ENCODE results near the gene SDC1.

Gene SDC1

DNA sequence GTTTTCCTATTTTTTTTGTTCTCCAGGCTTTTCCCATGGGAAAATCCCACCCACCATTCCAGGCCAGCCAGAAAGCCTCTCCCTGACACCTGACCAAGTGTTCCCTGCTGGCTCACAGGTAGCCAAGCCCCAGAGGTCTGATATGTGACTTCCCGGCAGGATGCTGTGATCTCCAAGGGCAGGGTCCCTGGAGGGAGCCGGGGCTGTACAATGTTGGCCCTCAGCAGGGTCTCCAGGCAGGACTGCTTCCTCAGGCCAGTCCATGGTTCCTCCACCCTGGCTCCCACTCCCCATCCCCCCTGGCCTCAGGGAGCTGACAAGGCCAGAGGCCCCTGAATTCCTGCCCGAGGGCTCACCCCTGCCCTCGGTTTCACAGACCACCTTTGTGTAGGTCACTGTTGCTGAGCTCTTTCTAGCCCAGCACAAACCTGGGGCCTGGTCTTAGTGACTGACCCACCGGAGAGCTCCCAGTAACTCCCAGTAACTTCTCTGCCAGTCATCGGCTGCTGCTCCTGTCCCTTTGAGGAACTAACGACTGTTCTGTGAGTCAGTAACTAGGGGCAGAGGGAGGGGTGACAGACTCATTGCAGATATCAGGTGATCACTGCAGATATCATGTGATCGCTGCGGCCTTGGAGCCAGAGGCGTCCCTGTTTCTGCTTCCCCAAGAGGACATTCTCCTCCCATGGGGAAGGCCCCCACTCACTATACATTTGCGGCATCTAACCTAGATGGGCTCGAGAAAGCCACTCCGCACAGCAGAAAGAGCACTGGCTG, 38.7 kb downstream of the SDC1 start:
- no peak for DNase-seq (ENCODE audit: low read depth in 2 of 2, low spot score in 1 of 2)

DNA sequence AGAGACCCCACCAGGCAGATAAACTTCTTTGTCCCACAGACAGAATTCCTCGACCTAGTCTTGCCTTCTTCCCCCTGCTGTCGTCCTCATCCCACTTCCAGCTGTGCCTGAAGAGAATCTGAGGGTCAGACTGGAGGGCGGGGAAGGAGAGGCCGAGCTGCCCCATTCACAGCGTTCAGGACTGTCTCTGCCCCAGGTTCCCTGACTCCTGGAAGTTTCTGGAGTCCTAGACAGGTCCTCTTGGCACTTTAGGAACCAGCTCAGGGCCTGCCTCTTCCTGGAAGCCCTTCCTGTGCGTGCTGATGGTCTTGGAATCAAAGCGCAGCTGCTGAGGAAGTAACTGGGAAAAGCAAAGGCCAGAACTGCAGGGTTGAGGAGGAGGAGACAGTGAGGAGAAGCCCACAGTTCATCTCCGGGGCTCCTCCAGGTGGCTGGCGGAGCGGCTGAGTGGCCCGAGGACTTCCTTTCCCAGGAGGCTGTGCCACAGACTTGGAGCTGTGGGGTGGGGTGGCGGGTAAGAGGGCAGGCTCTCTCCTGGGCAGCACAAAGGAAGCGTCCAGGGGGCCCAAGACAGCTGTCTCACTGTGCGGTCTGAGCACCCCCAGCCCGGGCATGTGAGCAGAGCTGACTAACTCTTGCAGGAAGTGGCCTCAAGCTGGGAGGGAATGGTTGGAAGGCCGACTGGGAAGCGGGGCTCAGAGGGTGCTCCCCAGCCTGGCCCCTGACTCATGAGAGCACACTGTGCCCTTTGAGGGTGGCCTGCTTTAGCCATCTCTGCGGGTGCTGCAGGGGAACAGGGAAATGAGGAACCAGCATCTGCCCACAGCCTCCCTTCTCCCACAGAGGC, 39.5 kb downstream of the SDC1 start:
- no peak for DNase-seq (ENCODE audit: low read depth in 2 of 2, low spot score in 1 of 2)

DNA sequence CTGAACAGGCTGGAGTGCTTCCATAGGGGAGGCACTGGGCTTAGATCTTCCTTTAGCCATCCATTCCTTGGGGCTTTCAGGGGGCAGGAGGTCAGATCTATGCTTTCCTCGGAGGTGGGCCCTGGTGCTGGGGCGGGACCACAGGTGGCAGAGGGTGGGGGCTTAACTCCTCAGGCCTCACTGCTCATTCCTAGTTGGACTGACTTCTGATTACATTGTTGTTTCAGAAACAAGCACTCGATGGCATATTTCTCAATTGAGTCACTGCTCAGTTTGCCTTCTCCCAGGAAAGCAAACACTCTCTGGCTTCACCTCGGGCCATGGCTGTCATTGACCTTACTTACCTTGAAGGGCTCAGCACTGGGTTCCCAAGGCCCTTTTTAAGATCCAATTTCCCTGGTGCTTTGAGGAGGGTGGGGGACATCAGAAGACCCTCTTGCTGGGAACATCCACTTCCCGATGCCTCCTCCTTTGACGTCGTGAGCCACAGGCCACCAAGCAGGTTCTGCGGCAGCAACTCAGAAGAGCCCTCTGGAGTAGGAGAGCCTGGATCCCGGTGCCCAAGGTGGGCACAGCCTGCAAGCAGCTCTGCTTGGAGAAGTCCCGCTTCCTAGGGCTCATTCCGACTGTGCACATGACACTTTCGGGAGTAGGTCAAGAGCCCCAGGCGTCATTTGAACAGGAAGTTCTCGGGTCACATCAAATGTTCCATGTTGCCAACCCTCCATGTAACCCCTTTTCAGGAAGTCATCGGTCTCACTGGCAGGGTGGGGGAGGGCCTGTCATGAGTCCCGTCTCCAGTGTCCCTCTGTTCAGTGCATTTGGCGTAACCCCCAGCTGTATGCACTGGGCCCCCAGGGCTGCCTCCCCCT, 40.6 kb downstream of the SDC1 start:
- DNase-seq (ENCODE audit: low read depth in 2 of 2, low spot score in 1 of 2): no peak

DNA sequence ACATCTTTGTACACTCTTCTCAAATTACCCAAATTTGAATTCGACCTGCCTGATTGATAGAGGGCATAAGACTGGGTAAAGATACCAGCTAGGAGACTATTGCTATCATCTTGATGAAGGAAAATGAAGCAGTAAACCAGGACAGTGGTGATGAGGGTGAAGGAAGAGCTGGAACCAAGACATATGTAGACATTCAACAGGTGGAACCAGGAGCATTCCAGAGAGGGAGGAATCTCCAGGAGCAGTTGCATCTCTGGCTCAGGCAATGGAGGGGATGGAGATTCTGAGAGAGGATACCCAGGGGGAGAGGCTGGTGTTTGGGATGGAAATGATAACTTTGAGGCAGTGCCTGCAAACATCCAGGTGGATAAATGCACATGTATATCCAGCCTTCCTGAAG, 41.6 kb downstream of the SDC1 start:
- no peak for DNase-seq (ENCODE audit: low read depth in 2 of 2, low spot score in 1 of 2)

DNA sequence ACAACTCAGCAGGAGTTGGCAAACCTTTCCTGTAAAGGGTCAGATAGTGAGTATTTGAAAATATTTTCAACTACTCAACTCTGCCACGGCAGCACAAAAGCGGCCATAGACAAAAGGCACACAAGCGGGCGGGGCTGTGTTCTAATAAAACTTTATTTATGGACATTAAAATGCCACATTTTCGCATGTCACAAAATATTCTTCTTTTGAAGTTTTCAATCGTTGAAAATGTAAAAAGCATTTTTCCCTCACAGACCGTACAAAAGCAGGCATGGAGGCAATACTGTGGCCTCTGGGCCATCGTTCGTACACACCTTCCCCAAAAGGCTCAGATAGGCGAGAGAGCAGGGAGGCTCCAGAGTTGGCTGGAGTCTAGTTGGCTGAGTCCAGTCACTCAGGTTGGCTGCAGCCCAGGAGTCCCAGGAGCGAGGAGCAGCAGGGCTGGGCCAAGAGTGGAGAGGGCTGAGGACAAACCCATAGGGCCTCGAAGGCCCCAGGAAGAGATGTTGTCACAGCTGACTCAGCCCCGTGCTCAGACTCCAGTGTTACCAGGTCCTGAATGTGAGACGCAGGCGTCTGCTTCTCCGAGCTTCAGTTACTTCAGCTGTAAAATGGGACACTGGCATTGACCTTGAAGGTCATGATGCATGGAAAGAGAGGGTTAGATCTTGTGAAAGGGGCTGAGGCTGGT, 42.5 kb downstream of the SDC1 start:
- no peak for DNase-seq (ENCODE audit: low read depth in 2 of 2, low spot score in 1 of 2)

DNA sequence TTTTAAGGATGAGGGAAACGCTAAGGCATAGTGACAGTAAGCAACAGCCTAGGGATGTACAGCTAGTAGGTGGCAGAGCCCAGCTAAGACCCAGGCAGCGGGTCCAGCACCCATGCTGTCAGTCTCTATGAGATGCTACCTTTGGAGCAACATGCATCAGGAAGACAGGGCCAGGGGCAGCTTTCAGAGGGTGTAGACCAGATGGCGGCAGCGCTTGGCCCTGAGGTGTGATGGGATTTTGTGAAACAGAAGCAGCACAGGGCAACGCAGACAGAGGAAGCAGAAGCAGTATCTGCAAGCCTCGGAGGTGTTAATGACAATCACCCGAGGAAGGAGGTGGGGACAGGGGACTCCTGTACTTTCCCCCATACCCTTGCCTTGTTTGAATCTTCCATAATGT, 43.2 kb downstream of the SDC1 start:
- no peak for DNase-seq (ENCODE audit: low read depth in 2 of 2, low spot score in 1 of 2)

DNA sequence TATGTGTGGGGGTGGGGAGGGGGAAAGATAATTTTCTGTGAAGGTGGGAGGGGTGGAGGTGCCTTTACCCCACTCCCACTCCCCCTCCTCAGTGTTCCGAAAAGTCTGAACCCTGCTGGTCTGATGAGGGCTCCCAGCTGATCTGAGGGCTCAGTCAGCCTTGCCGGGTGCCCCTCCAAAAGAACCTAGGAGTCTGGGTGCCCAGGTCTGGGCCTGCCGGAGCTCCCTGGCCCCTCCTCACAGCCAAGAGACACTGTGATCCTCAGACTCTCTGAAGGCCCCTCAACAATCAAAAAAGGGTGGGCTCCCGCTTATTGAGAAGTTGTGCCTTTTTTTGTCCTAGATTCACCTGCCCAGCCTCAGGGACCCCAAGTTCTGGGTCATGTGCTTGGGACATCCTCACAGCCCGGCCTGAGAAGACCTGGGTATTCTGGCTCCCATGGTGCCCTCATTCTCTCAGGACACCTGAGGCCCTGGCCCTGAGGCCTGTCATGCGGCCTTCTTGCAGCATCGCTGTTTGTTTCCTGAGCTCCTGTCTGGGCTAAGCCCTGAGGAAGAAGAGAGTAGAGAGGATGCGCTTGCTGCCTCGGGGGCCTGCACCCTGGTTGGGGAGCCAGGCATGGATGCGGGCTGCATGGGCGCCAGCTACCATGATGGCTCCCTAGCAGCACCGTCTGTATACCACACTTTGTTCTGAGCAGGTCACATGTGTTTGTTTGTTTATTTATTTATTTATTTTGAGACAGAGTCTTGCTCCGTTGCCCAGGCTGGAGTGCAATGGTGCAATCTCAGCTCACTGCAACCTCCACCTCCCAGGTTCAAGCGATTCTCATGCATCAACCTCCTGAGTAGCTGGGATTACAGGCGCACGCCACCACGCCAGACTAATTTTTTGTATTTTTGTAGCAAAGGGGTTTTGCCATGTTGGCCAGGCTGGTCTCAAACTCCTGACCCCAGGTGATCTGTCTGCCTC, 44.0 kb downstream of the SDC1 start:
- no peak for DNase-seq (ENCODE audit: low read depth in 2 of 2, low spot score in 1 of 2)

DNA sequence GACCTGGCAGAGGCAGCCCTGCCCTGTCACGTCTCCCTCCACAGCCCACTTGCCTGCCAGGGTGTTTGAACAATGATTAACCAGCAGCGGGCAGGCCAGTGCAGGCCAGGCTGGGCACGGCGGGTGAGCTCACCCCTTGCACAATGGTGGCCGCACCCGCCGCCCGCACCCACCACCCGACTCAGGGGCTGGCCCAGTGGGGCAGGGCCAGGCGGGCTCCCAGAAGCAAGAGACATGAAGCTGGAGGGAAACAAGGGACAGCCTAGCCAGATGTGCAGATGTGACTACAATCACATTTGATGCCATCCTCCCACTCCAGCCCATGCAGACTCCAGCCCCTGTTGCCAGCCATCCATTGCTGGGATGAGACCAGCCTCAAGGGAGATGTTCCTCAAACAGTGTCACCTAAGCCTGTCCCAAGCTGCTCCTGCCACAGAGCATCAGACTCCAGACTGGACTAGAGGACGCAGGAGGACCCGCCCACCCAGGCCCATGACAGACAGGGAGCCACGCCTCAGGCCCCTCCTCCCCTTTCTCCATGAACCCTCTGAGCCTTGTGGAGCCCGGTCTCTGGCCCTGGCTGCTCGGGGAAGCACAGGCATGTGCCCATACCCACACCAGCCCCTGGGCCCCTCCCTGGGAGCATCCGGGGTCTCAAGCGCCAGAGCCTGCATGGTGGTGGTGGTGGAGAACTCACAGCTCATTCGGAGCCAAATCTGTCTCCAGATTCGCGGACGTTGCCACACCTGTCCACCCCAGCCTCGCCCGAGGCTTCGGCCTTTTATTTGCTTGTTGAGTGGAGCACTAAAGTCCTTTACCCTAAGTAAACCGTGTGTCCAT, 45.0 kb downstream of the SDC1 start:
- no peak for DNase-seq (ENCODE audit: low read depth in 2 of 2, low spot score in 1 of 2)

DNA sequence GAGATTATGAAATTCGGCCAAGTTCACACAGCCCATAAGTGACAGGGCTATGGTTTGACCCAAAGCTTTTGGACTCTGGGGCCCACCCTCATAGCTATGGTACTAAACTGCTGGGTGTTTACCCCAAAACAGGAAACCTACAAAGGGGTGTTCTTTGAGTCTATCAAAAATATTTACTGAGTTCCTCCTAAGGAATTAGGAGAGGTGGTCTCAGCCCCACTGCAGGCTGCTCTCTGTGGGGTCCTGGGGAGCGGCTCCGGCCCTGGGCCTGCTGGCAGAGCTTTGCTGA, 45.5 kb downstream of the SDC1 start:
- no peak for DNase-seq (ENCODE audit: low read depth in 2 of 2, low spot score in 1 of 2)

DNA sequence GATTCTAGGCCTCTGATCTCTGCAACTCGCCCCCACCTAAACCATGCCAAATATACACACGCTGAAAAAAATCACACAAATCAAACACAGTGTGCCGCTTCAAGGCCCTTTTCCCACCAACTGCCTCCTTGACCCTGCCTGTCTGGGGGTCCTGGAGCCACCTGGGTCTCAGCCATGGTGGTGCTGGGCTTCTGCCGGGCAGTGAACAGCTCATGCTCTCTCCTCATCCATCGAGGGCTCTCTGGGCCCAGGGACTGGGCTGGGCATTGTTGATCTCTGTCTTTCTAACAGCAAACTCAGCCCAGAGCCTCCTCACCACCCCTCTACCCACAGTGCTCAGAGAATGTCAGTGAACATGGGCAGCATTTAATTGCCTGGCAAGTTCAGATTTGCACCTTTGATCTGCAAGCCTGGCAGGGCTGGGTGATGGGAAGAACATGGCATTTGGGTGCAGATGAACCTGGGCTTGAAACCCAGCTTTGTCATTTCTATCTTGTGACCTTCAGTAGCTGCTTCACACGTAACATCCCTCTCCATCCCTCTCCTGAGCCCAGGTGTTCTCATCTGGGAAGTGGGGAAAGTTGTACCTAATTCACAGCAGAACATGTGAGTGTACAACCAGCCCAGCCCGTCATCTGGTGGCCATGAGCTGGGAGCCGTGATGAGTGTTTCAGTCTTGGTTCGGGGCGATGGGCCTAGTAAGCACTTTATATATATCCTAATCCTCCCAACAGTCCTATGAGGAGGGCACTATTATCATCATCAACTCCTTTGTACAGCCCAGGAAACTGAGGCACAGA, 46.1 kb downstream of the SDC1 start:
- no peak for DNase-seq (ENCODE audit: low read depth in 2 of 2, low spot score in 1 of 2)

DNA sequence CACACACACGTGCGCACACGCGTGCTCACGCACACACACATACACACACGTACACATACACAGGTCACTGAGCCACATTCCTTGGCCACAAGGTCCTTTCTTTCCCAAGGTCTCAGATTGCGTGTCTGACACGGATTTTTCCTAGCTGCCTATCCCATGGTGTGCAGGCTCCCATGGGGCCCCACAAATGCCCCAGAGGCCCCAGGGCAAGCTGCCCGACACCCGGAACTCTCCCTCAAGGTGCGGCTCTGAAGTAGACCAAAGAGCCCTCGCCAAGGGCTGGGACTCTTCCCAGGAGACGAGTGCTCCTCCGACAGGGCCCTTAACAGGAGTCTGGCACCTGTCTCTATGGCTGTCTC, 46.7 kb downstream of the SDC1 start:
- no peak for DNase-seq (ENCODE audit: low read depth in 2 of 2, low spot score in 1 of 2)

DNA sequence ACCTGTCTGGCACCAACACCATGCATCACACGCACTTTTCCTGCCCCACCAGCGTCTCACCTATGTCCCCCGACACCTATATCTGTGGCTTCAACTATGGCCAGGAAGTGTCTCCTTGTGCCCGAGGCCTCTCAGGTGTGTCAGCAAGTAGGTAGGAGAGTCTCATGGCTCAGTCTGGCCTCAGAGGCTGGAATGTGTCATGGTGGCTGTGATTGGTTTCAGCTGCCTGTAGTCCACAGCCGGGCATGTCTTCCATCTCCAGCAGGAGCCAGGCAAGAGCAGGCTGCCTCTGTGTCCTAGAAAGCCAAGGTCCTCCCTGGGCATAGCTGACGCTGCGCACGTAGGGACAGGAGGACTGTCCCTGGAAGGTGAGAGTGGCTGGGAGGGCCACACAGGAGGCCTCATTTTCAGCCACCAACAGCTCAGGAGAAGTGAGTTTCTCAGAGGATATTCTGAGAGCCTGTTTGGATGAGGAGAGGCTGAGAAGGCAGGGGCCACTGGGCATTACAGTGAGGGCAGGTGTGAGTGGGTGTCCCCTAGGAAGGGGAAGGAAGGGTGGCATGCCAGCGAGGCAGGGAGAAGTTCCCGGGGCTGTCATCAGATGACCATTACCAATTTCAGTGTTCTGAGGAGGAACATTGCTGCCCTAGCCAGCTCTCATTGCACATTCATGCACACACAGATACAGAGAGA, 47.2 kb downstream of the SDC1 start:
- no peak for DNase-seq (ENCODE audit: low read depth in 2 of 2, low spot score in 1 of 2)

DNA sequence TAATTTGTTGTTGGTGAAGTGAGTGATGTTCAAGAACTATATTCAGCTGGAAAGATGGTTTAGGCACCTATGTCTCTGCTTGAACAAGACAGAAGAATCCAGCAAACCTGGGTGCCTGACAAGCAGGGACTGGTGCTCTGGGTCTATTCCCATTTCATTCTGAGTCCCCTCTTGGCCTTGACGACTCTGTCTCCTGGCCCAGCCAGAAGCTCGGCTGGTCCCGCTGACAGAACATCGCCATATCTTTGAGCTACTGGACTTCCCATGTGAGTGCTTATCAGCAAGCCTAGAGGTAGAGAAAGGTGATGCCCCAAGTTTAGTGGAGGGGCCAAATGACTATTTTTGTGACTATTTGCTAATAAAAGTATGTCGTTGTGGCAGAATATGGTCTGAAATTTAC, 48.2 kb downstream of the SDC1 start:
- DNase-seq (ENCODE audit: low read depth in 2 of 2, low spot score in 1 of 2): no peak

DNA sequence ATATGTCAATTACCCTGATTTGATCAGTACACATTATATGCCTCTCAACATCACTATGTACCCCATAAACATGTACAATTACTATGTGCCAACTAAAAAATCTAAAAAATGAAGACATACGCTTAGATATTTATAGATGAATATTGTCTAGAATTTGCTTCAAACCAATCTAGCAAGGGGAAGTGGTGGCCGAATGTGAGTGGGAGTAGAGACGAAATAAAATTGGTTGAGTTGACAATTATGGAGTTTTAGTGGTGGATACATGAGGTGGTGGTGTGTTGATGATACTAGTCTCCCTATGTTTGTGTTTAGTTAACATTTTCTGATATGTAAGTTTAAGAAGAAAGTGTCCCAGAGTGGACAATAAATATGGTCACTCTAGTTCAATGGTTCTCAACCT, 49.0 kb downstream of the SDC1 start:
- DNase-seq (ENCODE audit: low read depth in 2 of 2, low spot score in 1 of 2): no peak

DNA sequence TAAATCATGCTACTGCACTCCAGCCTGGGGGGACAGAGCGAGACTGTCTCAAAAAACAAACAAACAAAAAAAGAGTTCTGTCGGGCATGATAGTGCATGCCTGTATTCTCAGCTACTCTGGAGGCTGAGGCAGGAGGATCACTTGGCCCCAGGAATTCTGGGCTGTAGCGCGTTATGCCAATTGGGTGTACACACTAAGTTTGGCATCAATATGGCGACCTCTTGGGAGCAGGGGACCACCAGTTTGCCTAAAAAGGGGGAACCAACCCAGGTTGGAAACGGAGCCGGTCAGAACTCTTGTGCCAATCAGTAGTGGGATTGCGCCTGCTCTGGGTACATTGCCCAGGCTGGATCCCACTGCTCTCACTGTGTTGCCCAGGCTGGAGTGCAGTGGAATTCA, 49.7 kb downstream of the SDC1 start:
- DNase-seq (ENCODE audit: low read depth in 2 of 2, low spot score in 1 of 2): no peak

DNA sequence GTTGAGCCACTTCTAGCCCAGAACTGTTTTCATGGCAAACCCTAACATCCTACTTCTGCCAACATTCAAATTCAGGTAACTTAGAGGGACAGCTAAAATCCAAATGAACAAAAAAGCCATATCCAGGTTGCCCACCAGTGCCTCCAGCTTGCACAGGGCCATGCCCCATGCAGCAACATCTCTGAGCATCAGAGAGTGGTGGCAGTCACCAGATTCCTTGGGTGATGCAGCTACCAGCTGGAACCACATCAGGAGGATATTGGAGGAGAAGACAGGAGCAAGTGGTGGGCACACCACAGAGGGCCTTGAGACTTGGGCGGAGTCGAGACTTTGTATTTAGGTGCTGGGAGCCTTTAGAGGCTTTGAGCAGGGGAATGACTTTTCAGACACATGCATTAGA, 50.5 kb downstream of the SDC1 start:
- no peak for DNase-seq (ENCODE audit: low read depth in 2 of 2, low spot score in 1 of 2)

DNA sequence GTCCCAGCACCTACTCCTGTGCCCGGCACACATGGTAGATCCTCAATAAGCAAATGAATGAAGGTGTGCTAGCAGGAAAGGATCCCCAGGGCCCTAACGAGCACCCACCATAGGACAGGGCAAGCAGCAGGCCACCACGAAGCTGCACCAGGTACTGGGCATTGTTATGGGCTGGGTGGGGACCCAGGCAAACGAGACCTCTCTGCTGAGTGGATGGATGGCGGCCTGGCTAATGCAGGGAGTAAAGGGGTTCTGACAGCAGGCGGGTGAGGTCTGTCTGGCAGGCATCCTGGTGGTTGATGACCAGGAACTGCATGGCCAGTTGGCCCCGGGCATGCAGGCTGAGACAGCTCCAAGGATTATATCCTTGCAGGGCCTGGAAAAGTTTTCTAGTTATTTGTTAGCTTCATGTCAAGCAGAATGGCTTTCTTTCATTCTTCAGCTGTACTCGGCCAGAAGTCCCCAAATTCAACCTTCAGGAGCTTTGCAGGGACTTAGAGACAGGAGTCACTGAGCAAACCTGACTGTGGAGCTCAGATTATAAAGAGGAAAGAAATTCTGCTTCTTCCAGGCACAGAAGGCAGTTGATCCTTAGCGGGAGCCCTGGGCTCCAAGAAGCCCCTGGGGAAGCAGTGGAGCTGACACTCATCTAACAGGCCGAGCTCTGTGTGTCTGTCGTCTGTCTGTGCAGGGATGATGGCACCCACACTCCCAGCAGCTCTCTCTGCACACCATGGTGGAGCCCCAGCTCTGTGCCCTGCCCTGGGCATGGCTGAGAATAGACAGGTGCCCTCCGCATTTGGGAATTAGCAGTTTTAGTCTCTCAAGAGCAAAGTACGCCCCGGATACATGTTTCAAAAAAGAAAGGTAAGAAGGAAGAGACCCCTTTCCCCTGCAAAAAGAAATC, 51.2 kb downstream of the SDC1 start:
- DNase-seq (ENCODE audit: low read depth in 2 of 2, low spot score in 1 of 2): no peak

Data from stimulated activated CD8-positive, alpha-beta memory T cell treated with anti-CD3 and anti-CD28 coated beads, Interleukin-4, amount 100 ng/mL, for 1 hour (primary cell).